MV-4-11 (cell line): Measurements from ENCODE around the gene IBSP.

Source experiments
- DNase-seq: peaks from one replicate; lab custom pipeline; 2025; lab: John Stamatoyannopoulos, UW

Gene IBSP

GRCh38 chr4:87838890-87839591 is 39.7 kb downstream of the IBSP start:
- peak; percentile 19 for DNase-seq

- no peak for DNase-seq
Measured at GRCh38 chr4:87839592-87839946, 40.2 kb downstream of the IBSP start.

GRCh38 chr4:87840149-87840548 is 40.8 kb downstream of the IBSP start:
- no peak for DNase-seq

DNA sequence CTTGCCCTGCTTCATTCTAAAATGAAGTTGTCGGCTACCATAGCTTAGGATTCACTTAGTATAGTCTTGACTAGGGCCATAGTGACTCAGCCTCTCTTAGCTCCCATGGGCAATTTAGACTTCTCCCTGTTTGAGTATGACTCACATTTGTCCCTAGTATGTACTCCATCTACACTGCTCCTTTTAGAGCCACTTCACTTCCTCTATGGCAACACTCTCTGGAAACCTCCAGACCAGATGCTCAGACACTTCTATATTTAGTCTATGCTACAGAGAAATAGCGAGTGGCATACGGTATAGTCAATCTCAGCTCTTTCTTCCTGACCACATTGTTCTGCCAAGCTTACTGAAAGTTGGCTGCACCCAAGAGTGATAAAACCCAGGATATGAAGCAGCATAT is 44.6 kb downstream of the IBSP start:
- peak; percentile 98 for DNase-seq

DNA sequence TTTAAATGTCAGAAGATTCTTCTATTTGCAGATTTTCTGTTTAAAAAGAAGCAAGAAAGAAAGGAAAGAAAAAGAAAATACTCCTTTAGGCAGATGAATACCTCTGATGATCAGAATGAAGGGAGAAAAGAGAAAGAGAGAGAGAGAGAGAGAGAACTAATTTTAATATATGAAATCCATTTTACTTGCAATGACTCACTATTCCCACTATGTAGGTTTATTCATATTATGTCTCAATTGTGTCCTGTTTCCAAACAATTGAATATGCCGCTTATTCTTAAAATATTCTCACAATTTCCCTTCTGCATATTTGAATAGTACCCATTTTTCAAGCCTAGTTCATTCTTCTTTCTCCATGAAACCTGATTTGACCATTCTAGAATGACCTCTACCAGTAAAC is 45.1 kb downstream of the IBSP start:
- no peak for DNase-seq

GRCh38 chr4:87846226-87846625 is 46.9 kb downstream of the IBSP start:
- no peak for DNase-seq

GRCh38 chr4:87848622-87849351 is 49.4 kb downstream of the IBSP start:
- peak; percentile 49 for DNase-seq

- peak; percentile 79 for DNase-seq
Measured at GRCh38 chr4:87849612-87850011, 50.3 kb downstream of the IBSP start.

- DNase-seq: peak; percentile 95
Measured at GRCh38 chr4:87851332-87851731, 52.0 kb downstream of the IBSP start.

DNA sequence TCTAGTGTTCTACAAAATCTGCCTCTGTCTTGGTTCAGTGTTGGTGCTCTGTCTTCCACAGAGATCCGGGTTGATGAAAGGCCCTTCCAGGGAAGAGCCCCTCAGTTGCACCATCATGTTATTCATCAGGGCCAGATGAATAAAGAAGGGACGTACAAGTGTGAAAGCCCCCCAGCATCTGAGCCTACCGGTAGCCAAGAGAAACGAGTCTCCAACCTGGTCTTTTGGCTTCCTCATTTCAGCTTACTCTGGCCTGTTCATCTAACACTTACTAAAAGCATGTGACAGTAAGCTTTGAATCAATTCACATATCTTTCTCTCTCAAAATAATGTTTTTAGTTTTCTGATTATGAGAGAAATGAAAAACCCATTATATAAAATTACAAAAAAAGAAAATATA is 52.6 kb downstream of the IBSP start:
- DNase-seq: no peak

- peak; percentile 36 for DNase-seq
Measured at GRCh38 chr4:87853108-87853507, 53.8 kb downstream of the IBSP start.

GRCh38 chr4:87853891-87854290 is 54.5 kb downstream of the IBSP start:
- no peak for DNase-seq

DNA sequence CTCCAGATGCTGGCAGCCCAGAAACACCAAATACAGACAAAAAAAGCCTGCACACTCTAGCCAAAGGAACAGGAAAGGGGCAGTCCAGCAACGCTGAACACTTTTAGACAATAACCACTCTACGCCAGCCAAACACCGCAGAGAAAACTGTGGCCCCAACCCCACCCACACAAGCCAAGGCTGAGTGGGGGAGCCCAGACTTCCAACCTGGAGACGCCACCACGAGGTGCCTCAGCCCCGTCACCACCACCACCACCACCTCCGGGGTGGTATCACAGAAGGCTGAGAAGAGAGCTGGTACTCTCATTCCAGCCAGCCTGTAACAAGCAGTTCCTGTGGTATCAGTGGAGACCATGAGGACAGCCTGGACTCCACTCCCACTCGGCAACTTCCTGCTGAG is 56.2 kb downstream of the IBSP start:
- no peak for DNase-seq

- DNase-seq: no peak
Measured at GRCh38 chr4:87856816-87857215, 57.5 kb downstream of the IBSP start.

DNA sequence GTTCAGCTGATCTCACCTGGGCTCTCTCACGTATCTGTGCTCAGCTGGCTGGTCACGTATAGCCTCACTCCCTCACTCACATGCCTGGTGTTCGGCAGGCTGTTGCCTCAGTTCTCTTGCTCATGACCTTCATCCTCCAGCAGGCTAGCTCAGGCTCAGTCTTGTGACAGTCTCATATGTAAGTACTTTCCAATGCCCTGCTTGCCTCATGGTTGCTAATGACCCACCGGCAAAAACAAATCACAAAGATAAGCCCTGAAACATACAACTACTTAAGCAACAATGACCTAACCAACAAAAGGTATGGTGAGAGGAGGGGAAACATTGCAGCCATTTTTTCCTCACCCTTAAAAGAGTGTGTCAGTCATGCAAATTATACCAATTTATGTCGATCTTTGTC is 58.4 kb downstream of the IBSP start:
- no peak for DNase-seq
